T-helper 2 cell treated with Interferon-gamma antibody and Interleukin-4, amounts not matched to agents 5 μg/mL and 100 μg/mL, for 36 hours (primary cell): ENCODE data around the gene F2R.
A peak's percentile ranks its signal among the peaks of the same experiment; 100 is the strongest.
"Not testable (repeated sequence)": the region's sequence is repeated elsewhere in the genome, so short reads cannot be mapped to it uniquely, and the experiment has no call there.

Source experiments
- DNase-seq: peaks from one replicate; pipeline ENCODE4 v3.0.0; 2021; ENCODE audit warnings: low spot score
- H3K27ac Mint-ChIP-seq: one replicate; pipeline ENCODE4 v1.8.0; 2021; ENCODE audit warnings: mild to moderate bottlenecking, mixed read lengths
- H3K27me3 Mint-ChIP-seq: one replicate; pipeline ENCODE4 v1.8.0; 2021; ENCODE audit warnings: low read depth, mixed read lengths
- H3K36me3 Mint-ChIP-seq: one replicate; pipeline ENCODE4 v1.8.0; 2021; ENCODE audit warnings: low read depth, mixed read lengths
- H3K4me1 Mint-ChIP-seq: one replicate; pipeline ENCODE4 v1.8.0; 2021; ENCODE audit warnings: low read depth, mixed read lengths
- H3K4me3 Mint-ChIP-seq: one replicate; pipeline ENCODE4 v1.8.0; 2022; ENCODE audit warnings: mild to moderate bottlenecking, moderate library complexity, mixed read lengths
- H3K9me3 Mint-ChIP-seq: one replicate; pipeline ENCODE4 v1.8.0; 2021; ENCODE audit warnings: mixed read lengths

Gene F2R

DNA sequence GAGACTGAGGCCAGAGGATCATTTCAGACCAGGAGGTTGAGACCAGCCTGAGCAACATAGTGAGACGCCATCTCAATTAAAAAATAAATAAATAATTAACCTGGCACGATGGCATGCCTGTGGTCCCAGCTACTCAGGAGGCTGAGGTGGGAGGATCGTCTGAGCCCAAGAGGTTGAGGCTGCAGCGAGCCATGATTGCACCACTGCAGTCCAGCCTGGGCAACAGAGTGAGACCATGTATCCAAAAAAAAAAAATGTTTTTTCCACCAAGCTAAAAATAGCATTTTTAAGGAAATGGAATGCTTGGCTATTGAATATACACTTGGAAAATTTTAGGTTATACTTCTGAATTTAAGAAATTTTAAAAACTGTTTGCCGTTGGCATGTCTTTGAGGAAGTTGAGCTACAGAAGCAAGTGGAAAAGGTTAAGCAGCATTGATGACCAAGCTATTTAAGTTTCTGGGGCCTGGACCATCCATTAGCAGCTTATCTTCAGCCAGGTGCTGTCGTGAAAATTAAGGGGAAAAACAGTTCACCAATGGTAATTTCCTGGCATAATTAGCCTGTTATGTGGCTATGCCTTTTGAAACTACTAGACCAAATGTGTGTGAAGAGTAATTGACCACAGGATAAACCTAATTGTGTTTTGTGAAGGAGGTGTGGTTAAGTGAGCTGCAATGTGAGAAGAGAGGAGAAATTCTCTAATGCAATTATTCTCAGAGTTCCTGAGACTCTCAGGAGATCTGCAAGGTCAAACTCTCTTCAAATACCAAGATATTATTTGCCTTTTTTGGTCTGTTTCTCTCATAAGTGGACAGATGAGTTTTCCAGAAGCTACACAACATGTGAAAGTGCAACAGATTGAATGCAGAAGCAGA is 21.0 kb downstream of the F2R start:
- H3K36me3 Mint-ChIP-seq: peaks cover 10% of the 10 kb centered on the region
- H3K9me3 Mint-ChIP-seq: no peaks in the 10 kb centered on the region
- peak overlapping the region; percentile 79 for H3K27ac Mint-ChIP-seq
- peaks cover 37% of the 10 kb centered on the region for H3K4me1 Mint-ChIP-seq
- H3K4me3 Mint-ChIP-seq: peak overlapping the region; percentile 59
- no peak for DNase-seq
- no peaks in the 10 kb centered on the region for H3K27me3 Mint-ChIP-seq

DNA sequence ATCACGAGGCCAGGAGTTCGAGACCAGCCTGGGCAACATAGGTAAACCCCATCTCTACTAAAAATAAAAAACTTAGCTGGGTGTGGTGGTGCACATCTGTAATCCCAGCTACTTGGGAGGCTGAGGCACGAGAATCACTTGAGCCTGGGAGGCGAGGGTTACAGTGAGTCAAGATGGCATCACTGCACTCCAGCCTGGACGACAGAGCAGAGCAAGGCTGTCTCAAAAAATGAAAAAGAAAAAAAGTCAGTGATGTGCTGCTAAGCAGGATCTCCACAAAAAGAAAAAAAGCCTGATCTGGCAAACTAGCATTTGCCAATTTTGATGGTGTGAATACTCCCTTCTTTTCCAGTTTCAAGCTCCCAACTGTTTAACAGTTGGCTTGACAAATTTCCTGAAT is 21.9 kb downstream of the F2R start:
- no peaks in the 10 kb centered on the region for H3K27me3 Mint-ChIP-seq
- H3K27ac Mint-ChIP-seq: peak overlapping the region; percentile 89
- peak overlapping the region; percentile 64 for H3K4me3 Mint-ChIP-seq
- DNase-seq: no peak
- no peaks in the 10 kb centered on the region for H3K9me3 Mint-ChIP-seq
- peaks cover 37% of the 10 kb centered on the region for H3K4me1 Mint-ChIP-seq
- H3K36me3 Mint-ChIP-seq: peaks cover 9% of the 10 kb centered on the region

DNA sequence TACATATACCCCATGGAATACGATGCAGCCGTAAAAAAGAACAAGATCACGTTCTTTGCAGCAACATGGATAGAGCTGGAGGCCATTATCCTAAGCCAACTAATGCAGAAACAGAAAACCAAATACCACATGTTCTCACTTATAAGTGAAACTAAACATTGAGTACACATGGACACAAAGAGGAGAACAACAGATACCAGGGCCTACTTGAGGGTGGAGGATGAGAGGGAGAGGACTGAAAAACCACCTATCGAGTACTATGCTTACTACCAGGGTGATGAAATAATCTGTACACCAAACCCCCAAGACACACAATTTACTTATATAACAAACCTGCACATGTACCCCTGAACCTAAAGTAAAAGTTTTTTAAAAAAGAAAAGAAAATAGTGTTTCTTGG is 25.6 kb downstream of the F2R start:
- peaks cover 33% of the 10 kb centered on the region for H3K4me1 Mint-ChIP-seq

DNA sequence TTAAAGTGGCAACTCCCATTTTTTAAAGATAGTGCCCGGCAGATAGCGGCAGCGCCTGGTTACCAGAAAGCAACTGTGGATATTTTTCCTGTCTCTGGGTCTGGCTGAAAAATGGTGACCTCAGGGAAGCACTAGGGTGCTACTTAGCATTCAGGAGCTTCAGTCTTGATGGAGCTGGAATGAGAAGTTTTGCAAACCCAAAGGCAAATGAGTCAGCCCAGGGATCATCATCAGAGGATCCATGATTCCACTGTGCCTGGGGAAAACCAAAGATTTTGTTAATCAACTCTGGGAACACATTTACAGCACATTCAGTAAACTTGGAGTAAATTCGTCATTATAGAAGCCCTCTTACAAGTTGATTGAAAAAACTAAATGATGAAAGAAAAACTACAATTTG is 26.7 kb downstream of the F2R start:
- Mint-ChIP-seq H3K27me3 (peaks cover 7% of the 10 kb centered on the region), H3K4me1 (peaks cover 27% of the 10 kb centered on the region), H3K9me3 (no peaks in the 10 kb centered on the region), H3K27ac (no peak overlapping the region), H3K4me3 (no peak overlapping the region), H3K36me3 (peaks cover 3% of the 10 kb centered on the region)
- no peak for DNase-seq

More for the DNA sequence above, 25.6 kb downstream of the F2R start:
- not testable (repeated sequence) for H3K9me3 Mint-ChIP-seq, H3K27me3 Mint-ChIP-seq, H3K36me3 Mint-ChIP-seq, DNase-seq, H3K4me3 Mint-ChIP-seq
- peak overlapping the region; percentile 34 for H3K27ac Mint-ChIP-seq

DNA sequence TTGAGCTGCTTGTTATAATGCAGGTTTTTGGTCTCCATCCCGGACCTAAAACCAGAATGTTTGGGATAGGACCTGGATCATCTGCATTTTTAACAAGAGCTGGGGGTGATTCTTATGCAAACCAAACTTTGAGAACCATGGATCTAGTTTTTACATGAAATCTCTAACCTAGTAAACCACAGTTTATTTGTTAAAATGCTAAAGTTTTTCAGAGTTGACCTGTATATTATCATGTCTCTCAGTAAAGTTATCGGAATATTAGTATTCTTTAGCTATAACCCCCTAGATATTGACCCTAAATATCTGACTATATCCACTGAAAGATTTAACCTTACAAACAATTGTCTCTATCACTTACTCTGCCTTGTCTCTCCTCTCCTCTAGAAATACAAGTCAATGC is 28.7 kb downstream of the F2R start:
- peaks cover 3% of the 10 kb centered on the region for H3K36me3 Mint-ChIP-seq
- peaks cover 14% of the 10 kb centered on the region for H3K4me1 Mint-ChIP-seq
- no peak overlapping the region for H3K27ac Mint-ChIP-seq
- H3K4me3 Mint-ChIP-seq: no peak overlapping the region
- H3K9me3 Mint-ChIP-seq: no peaks in the 10 kb centered on the region
- H3K27me3 Mint-ChIP-seq: peaks cover 7% of the 10 kb centered on the region
- DNase-seq: no peak

DNA sequence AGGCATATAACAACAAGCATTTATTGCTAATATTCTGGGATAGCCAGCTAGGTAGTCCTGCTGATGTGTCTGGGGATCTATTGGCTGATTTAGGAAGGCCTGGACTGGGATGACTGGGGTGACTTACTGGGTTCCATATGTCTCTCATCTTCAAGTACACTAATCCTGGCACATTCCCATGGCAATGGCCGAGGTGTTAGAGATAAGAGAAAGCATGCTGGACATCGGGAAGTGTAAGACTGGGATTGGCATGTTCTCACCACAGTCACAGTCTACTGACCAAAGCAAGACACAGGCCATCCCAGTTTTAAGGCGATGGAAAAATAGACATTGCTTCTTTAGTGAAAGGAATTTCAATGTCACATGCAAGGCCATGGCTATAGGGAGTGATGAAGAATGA is 29.7 kb downstream of the F2R start:
- no peak overlapping the region for H3K4me3 Mint-ChIP-seq

DNA sequence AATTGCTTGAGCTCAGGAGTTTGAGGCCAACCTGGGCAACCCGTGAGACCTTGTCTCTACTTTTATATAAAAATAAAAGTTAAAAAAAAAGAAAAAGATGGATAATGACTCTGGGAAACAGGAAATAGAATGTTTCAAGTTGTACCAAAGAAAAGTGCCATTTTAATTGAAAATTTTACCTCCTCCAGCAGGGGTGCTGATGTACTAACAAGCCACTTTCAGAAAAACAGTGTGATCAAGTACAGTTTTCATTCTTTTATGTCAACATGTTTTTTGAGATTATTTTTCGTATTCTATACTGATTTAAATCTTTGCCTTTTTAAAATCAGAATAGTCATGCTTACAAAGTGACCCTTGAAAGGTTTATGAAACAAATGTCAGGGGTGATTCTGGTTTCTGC is 30.8 kb downstream of the F2R start:
- no peak overlapping the region for H3K4me3 Mint-ChIP-seq
- H3K9me3 Mint-ChIP-seq: no peaks in the 10 kb centered on the region
- DNase-seq: no peak
- no peaks in the 10 kb centered on the region for H3K36me3 Mint-ChIP-seq
- H3K4me1 Mint-ChIP-seq: peaks cover 4% of the 10 kb centered on the region
- no peak overlapping the region for H3K27ac Mint-ChIP-seq
- H3K27me3 Mint-ChIP-seq: peaks cover 13% of the 10 kb centered on the region

More for the DNA sequence above, 29.7 kb downstream of the F2R start:
- peaks cover 11% of the 10 kb centered on the region for H3K27me3 Mint-ChIP-seq
- H3K36me3 Mint-ChIP-seq: peaks cover 3% of the 10 kb centered on the region
- DNase-seq: no peak
- H3K9me3 Mint-ChIP-seq: no peaks in the 10 kb centered on the region
- no peak overlapping the region for H3K27ac Mint-ChIP-seq
- H3K4me1 Mint-ChIP-seq: peaks cover 12% of the 10 kb centered on the region

DNA sequence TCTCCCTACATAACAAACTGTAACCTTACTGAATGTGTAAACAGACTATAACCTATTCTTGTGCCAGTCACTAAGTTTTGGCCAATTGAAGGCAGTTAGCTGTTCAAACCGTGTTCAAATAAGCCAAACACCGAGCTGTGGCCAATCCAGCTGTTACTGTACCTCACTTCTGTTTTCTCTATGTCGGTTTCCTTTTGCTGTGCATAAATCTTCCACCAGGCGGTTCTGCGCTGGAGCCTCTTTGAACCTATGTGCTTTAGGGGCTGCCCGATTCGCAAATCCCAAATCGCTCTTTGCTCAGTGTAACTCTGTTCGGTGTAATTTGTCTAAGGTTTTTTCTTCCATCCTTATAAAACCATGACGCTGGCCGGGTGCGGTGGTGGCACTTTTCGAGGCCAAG is 31.8 kb downstream of the F2R start:
- H3K36me3 Mint-ChIP-seq: no peaks in the 10 kb centered on the region
- peaks cover 15% of the 10 kb centered on the region for H3K27me3 Mint-ChIP-seq
- H3K4me3 Mint-ChIP-seq: no peak overlapping the region
- DNase-seq: no peak
- peaks cover 4% of the 10 kb centered on the region for H3K4me1 Mint-ChIP-seq
- no peak overlapping the region for H3K27ac Mint-ChIP-seq
- H3K9me3 Mint-ChIP-seq: no peaks in the 10 kb centered on the region

DNA sequence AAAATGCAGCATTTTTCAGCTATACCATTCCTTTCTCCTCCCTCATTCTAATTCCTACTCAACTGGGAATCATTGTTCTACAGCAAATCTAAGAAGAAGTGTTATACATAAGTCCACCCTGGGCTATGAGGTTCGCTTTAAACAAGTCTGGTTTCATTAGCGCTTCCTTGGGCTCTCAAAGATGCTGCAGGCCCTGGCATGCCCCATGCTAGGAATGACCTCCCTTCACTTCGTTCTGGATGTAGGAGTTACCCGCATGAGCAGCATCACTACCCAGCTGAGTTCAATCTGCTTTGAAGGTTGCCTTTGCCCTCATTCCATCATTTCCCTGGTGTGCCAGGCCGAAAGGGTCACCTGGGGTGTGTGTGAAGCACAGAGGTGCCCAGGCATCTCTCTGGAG is 35.4 kb downstream of the F2R start:
- Mint-ChIP-seq H3K9me3 (no peaks in the 10 kb centered on the region), H3K36me3 (no peaks in the 10 kb centered on the region), H3K4me3 (no peak overlapping the region), H3K27me3 (peaks cover 11% of the 10 kb centered on the region), H3K4me1 (peaks cover 4% of the 10 kb centered on the region), H3K27ac (no peak overlapping the region)
- no peak for DNase-seq

DNA sequence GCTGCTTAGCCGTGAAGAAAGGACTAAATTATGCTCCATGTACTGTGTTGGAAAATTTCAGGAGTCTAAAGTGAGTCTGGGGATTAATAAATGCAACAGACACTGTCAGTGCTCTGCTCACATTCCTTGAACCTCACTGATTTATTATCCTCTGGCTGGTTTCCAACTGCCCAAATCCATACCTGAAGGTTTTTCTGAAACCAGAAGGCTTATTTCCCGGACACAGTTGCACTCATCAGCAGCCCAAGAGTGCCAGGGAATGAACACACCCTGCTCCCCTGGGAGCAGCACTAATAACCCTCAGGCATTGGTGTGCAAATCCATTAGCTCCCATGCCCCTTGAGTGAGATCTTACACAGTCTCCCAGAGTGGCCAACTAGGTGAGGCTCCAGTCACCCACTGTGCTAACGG is 38.7 kb downstream of the F2R start:
- H3K27ac Mint-ChIP-seq: no peak overlapping the region
- DNase-seq: no peak
- H3K4me1 Mint-ChIP-seq: peaks cover 1% of the 10 kb centered on the region
- no peaks in the 10 kb centered on the region for H3K36me3 Mint-ChIP-seq
- peaks cover 19% of the 10 kb centered on the region for H3K27me3 Mint-ChIP-seq
- H3K9me3 Mint-ChIP-seq: no peaks in the 10 kb centered on the region
- no peak overlapping the region for H3K4me3 Mint-ChIP-seq

DNA sequence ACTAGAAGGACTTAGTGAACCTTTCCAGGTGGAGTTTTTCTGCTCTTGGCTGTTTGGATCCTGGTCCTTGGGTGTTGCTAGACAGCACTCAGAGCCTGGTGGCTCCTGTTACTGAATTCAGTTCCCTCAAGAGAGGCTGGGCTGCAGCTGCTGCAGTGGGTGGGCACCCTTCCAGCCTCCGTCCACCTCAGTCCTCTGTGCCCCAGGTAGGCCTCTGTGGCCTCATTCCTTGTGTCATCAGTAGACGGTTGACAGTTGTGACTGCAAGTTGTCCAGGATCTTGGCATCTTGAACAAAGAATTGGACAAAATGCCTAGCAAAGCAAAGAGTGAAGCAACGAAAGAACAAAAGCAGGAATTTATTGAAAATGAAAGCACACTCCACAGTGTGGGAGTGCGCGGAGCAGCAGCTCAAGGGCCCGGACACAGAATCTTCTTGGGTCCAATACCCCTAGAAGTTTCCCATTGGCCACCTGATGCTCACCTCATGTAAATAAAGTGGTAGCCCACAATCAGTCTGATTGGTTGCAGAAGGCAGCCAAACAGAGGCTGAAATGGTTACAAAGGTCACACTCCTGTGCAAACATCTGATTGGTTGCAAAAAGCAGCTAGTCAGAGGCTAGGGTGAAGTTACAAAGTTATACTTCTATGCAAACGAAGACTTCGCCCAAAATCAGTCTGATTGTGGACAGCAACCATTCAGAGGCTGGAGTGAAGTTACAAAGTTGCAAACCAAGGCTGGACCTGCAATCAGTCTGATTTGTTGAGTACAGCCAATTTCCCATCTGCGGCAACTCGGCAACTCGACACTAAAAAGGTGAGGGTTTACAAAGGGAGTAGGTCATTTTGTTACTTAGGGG is 40.1 kb downstream of the F2R start:
- peaks cover 13% of the 10 kb centered on the region for H3K27me3 Mint-ChIP-seq
- peaks cover 1% of the 10 kb centered on the region for H3K4me1 Mint-ChIP-seq
- DNase-seq: no peak
- H3K27ac Mint-ChIP-seq: no peak overlapping the region
- H3K36me3 Mint-ChIP-seq: no peaks in the 10 kb centered on the region
- no peaks in the 10 kb centered on the region for H3K9me3 Mint-ChIP-seq
- no peak overlapping the region for H3K4me3 Mint-ChIP-seq

DNA sequence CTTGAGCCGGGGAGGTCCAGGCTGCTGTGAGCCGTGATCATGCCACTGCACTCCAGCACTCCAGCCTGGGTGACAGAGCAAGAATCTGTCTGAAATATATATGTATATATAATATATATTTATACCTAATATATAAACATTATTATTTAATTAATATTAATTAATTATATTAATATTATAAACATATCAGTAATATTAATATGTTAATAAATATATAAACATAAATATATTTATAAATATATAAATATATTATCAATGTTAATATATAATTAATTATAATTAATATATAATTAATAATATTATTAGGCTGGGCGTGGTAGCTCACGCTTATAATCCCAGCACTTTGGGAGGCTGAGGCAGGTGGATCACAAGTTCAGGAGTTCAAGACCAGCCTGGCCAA is 41.1 kb downstream of the F2R start:
- Mint-ChIP-seq H3K27ac (no peak overlapping the region), H3K4me3 (no peak overlapping the region), H3K9me3 (no peaks in the 10 kb centered on the region), H3K27me3 (peaks cover 13% of the 10 kb centered on the region), H3K4me1 (peaks cover 1% of the 10 kb centered on the region), H3K36me3 (no peaks in the 10 kb centered on the region)
- no peak for DNase-seq

DNA sequence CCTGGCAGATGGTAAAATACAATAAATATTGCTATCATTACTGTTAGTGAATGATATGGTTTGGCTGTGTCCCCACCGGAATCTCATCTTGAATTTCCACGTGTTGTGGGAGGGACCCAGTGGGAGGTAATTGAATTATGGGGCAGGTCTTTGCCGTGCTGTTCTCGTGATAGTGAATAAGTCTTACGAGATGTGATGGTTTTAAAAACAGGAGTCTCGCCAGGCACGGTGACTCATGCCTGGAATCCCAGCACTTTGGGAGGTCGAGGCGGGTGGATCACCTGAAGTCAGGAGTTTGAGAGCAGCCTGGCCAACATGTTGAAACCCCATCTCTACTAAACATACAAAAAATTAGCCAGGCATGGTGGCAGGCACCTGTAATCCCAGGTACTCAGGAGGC is 45.2 kb downstream of the F2R start:
- not testable (repeated sequence) for H3K27ac Mint-ChIP-seq, DNase-seq, H3K4me3 Mint-ChIP-seq, H3K36me3 Mint-ChIP-seq
- peaks cover 11% of the 10 kb centered on the region for H3K4me1 Mint-ChIP-seq
- peaks cover 21% of the 10 kb centered on the region for H3K9me3 Mint-ChIP-seq
- H3K27me3 Mint-ChIP-seq: peaks cover 16% of the 10 kb centered on the region

DNA sequence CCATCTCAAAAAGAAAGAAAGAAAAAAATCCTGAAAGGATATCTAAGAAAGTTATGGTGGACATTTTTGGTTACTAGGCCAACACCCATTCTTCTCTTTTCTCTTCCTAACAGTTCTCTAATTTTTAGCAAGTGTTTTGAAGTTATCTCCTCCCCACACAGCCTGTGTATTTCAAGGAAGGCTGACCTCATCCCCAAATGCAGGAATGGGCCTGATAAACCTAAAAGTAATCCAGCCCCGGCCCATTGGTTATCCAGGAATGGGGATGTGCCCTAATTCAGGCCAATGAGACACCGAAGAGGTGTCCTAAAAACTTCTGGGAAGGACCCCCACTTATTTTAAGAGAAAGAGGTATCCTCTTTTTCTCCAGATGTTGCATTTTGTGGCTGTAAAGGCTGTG is 46.6 kb downstream of the F2R start:
- no peak overlapping the region for H3K27ac Mint-ChIP-seq

More for the DNA sequence above, 46.6 kb downstream of the F2R start:
- peaks cover 16% of the 10 kb centered on the region for H3K27me3 Mint-ChIP-seq
- peaks cover 3% of the 10 kb centered on the region for H3K36me3 Mint-ChIP-seq
- no peak overlapping the region for H3K4me3 Mint-ChIP-seq
- DNase-seq: no peak
- peaks cover 21% of the 10 kb centered on the region for H3K9me3 Mint-ChIP-seq
- H3K4me1 Mint-ChIP-seq: peaks cover 10% of the 10 kb centered on the region
